Fibroblast of lung (primary cell): ENCODE data around the gene OGFOD3.

Experiments used
- EZH2 ChIP-seq: IDR thresholded peaks from 2 replicates; pipeline ENCODE4 v1.5.1; 2012; ENCODE audit warnings: low read length, control low read depth, mild to moderate bottlenecking; ENCODE audit errors: missing control alignments
- TF ChIP-seq, protein P1 (sequence below), 2 donors: IDR thresholded peaks in 1 of 2; conservative IDR thresholded peaks in 1 of 2; 1 replicate in 1 of 2; 2 replicates in 1 of 2; pipeline ENCODE4 v1.5.1; 2011 to 2012; ENCODE audit warnings: low read length in 2 of 2, control low read depth in 1 of 2, inconsistent platforms in 1 of 2, low read depth in 1 of 2, mild to moderate bottlenecking in 1 of 2

DNA sequence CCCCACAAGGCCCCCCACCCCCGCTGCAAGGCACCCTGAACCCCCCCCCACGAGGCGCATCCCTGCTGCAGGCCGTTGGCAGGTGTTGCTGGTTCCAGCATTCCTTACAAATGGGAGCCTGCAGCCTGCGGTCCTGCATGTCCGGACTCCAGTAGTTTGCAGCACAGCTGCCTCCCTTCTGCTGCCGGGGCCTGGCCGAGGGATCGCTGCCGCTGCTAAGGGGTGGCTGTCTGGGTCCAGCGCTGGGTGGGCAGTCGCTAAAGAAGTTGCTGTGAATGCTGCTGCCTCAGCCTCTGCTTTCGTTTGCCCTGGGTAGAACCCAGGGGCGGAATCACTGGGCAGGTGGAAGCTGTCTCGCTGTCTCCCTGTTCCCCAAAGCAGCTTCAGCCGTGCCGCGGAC is 35.0 kb downstream of the OGFOD3 start:
- TF ChIP-seq, protein P1, sequence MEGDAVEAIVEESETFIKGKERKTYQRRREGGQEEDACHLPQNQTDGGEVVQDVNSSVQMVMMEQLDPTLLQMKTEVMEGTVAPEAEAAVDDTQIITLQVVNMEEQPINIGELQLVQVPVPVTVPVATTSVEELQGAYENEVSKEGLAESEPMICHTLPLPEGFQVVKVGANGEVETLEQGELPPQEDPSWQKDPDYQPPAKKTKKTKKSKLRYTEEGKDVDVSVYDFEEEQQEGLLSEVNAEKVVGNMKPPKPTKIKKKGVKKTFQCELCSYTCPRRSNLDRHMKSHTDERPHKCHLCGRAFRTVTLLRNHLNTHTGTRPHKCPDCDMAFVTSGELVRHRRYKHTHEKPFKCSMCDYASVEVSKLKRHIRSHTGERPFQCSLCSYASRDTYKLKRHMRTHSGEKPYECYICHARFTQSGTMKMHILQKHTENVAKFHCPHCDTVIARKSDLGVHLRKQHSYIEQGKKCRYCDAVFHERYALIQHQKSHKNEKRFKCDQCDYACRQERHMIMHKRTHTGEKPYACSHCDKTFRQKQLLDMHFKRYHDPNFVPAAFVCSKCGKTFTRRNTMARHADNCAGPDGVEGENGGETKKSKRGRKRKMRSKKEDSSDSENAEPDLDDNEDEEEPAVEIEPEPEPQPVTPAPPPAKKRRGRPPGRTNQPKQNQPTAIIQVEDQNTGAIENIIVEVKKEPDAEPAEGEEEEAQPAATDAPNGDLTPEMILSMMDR (conservative IDR thresholded peaks at IDR 0.05 in 1 of 2, IDR thresholded peaks at IDR 0.05 in 1 of 2; ENCODE audit: low read depth in 1 of 2, low read length in 2 of 2) = no peak
- no peak for TF ChIP-seq EZH2
